KMS-11 (cell line): Measurements from ENCODE around the gene ADAD1.

ENCODE experiments used
- H2AFZ ChIP-seq: fragments of 200-600 bp; sonication (generic); 2 replicates; pipeline ENCODE4 v1.6.1; 2016; ENCODE audit warnings: antibody characterized with exemption, mixed run types, low read depth
- H3K27ac ChIP-seq: fragments of 200-600 bp; sonication (generic); 2 replicates; pipeline ENCODE4 v1.6.1; 2016; ENCODE audit warnings: mild to moderate bottlenecking, mixed run types
- H3K27me3 ChIP-seq: fragments of 200-600 bp; sonication (generic); 2 replicates; pipeline ENCODE4 v1.6.1; 2017; ENCODE audit warnings: mild to moderate bottlenecking, low read depth, mixed run types, moderate library complexity; ENCODE audit not compliant: insufficient read depth
- H3K36me3 ChIP-seq: fragments of 200-600 bp; sonication (generic); 2 replicates; pipeline ENCODE4 v1.6.1; 2017; ENCODE audit warnings: mild to moderate bottlenecking, mixed run types; ENCODE audit not compliant: insufficient read depth
- H3K4me1 ChIP-seq: fragments of 200-600 bp; sonication (generic); 2 replicates; pipeline ENCODE4 v1.6.1; 2016; ENCODE audit warnings: mild to moderate bottlenecking, low read depth, mixed run types; ENCODE audit not compliant: poor library complexity, severe bottlenecking
- H3K4me2 ChIP-seq: fragments of 200-600 bp; sonication (generic); 2 replicates; pipeline ENCODE4 v1.7.0; 2016; ENCODE audit warnings: mild to moderate bottlenecking, mixed run types
- H3K4me3 ChIP-seq: fragments of 200-600 bp; sonication (generic); IDR thresholded peaks from 2 replicates; pipeline ENCODE4 v1.6.1; 2017; ENCODE audit warnings: low read depth, low read length, mixed read lengths; ENCODE audit not compliant: insufficient read depth
- H3K79me2 ChIP-seq: fragments of 200-600 bp; sonication (generic); 2 replicates; pipeline ENCODE4 v1.6.1; 2016; ENCODE audit warnings: low read depth, mixed run types; ENCODE audit not compliant: insufficient read depth
- H3K9ac ChIP-seq: fragments of 200-600 bp; sonication (generic); 2 replicates; pipeline ENCODE4 v1.6.1; 2016; ENCODE audit warnings: mild to moderate bottlenecking, mixed run types
- H4K20me1 ChIP-seq: fragments of 200-600 bp; sonication (generic); 2 replicates; pipeline ENCODE4 v1.6.1; 2016; ENCODE audit warnings: mild to moderate bottlenecking, mixed run types; ENCODE audit not compliant: insufficient read depth
- CTCF ChIP-seq: fragments of 200-600 bp; sonication (generic); conservative IDR thresholded peaks from 2 replicates; pipeline ENCODE4 v1.6.1; 2017; ENCODE audit warnings: low read depth, mild to moderate bottlenecking, antibody characterized with exemption, low read length, moderate library complexity, mixed read lengths

Gene ADAD1

DNA sequence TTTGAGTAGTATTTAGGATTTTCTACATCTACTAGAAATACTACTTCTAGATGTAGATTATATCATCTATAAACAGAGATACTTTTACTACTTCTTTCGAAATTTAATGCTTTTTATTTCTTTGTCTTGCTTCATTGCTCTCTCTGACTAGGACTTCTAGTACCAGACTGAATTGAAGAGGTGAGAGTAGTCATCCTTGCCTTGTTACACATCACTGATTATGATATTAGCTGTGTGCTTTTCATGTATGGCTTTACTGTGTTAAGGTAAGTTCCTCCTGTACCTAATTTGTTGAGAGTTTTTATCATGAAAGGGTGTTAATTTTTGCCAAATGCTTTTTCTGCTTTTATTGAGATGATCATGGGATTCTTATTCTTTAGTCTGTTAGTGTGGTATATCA, 97.3 kb downstream of the ADAD1 start:
- no peaks in the 10 kb centered on the region for H3K79me2 ChIP-seq
- H3K27me3 ChIP-seq: no peaks in the 10 kb centered on the region
- TF ChIP-seq CTCF: no peak
- H3K36me3 ChIP-seq: no peaks in the 10 kb centered on the region
- no peak overlapping the region for H3K27ac ChIP-seq
- no peak overlapping the region for H3K4me3 ChIP-seq
- H3K4me2 ChIP-seq: no peak overlapping the region
- H4K20me1 ChIP-seq: no peaks in the 10 kb centered on the region
- H3K4me1 ChIP-seq: peaks cover 38% of the 10 kb centered on the region
- no peak overlapping the region for H2AFZ ChIP-seq
- H3K9ac ChIP-seq: no peak overlapping the region

- Histone ChIP-seq H3K4me1 (peaks cover 36% of the 10 kb centered on the region), H4K20me1 (no peaks in the 10 kb centered on the region)
Observed at GRCh38 chr4:122476745-122477144, 97.9 kb downstream of the ADAD1 start.

More at GRCh38 chr4:122476745-122477144, 97.9 kb downstream of the ADAD1 start:
- H3K27me3 ChIP-seq: no peaks in the 10 kb centered on the region
- H3K4me2 ChIP-seq: peak overlapping the region; percentile 17; the same call in 1 of the 2 replicates
- no peaks in the 10 kb centered on the region for H3K79me2 ChIP-seq
- TF ChIP-seq CTCF: no peak
- H3K9ac ChIP-seq: no peak overlapping the region
- no peak overlapping the region for H3K4me3 ChIP-seq
- H3K36me3 ChIP-seq: no peaks in the 10 kb centered on the region
- no peak overlapping the region for H3K27ac ChIP-seq
- H2AFZ ChIP-seq: no peak overlapping the region
